Measurements from ENCODE around the gene PPIL4. TPM values are rescaled to one million over a fixed set of nuclear protein-coding genes. Genes with fewer than 3 reads are reported as not detected.

Gene PPIL4
- total and polyA plus RNA-seq, 2 donors (not counting 1 experiment from before 2014, with no cell fraction given), result 3.1 to 34.3 TPM

DNA sequence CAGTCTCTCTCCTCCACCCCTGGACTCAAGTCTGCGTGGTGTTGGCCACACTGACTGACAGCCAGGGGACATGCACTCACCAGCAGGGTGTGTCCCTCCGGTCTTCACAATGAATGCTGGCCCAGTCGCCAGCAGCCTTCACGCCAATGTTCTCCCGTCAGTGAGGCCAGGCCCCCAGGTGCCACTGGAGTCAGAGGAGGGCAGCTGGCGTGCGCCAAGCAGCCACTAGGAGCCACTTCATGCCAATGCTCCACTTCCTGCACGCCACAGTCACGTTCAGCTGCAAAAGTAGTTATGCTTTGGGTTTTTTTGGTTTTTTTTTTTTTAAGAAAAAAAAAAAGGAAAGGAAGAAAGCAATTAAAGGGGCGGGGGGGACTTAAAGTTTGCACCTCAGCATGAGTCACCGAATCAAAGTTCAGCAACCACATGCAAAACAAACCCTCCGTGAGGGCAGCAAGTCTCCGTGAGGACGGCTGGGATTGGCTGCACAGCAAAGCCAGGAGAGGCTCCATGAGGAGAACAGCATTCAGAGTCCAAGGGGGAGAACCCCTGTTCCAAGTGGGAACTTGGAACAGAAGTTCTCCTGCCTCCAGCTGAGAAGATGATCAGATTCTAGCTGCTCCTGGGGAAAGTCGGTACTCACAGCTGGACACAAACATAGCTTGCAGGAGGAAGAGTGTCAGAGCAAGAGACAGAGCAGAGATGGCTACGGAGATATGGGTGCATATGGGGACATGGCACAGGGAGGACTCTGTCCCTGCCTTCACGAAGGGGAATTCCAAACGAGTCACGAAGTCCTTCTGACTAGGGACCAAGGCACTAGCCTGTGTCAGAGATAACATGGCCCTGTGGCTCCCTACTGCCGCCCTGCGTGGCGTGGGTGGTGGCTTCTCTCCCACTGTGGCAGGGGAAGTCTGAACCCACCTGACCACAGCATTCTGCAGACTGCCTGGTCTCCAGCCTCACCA lies 60.8 kb downstream of the PPIL4 start, which contains the start of gene ZC3H12D:
ZC3H12D (minus strand) TSS at position 282 of the 968 bp plus-strand sequence. CDS start 10,471 bp downstream, outside the sequence.
- WGBS (ENCODE audit: insufficient coverage), result 11% methylated on average over 18 of the region's 22 CpGs
- ChIA-PET CTCF (interaction anchor here (0.6 to 3.5 kb wide), 14 partner anchors 11 to 745 kb away, joined by 3 to 35 read pairs (median 3); no protein-coding TSS in a partner anchor), POLR2A (interaction anchor here (0.6 to 1.6 kb wide), 9 partner anchors 21 to 618 kb away, joined by 3 to 11 read pairs (median 6); no protein-coding TSS in a partner anchor)
- peaks cover 52% of the 10 kb centered on the region for H3K79me2 ChIP-seq (ENCODE audit: control insufficient read depth, insufficient read depth, low read length)
- Mint-ChIP-seq H3K4me1 (peaks cover 77% of the 10 kb centered on the region), H3K27me3 (no peaks in the 10 kb centered on the region), H3K4me3 (peak within 1 kb of the TSS; percentile 94), H3K27ac (peak within 1 kb of the TSS; percentile 99), H3K9me3 (ENCODE audit: insufficient read depth) (no peaks in the 10 kb centered on the region)
- ATAC-seq (ENCODE audit: low read depth) (peak; percentile 54), DNase-seq (peak; percentile 88)
- H3K36me3 ChIP-seq (replicated peaks in 1 of 2; ENCODE audit: control extremely low read depth in 1 of 2, control insufficient read depth in 1 of 2, extremely low read depth in 1 of 2, insufficient read depth in 2 of 2, low read length in 1 of 2), result peaks cover 0 to 4% of the 10 kb centered on the region in 2 experiments
- peak within 1 kb of the TSS; percentile 53 for H2AFZ ChIP-seq (ENCODE audit: insufficient read depth, low read depth, low read length, poor library complexity, severe bottlenecking)
- H3K4me3 ChIP-seq (ENCODE audit: control extremely low read depth in 1 of 5, extremely low read depth in 1 of 5, insufficient read depth in 1 of 5, low read depth in 2 of 5, low read length in 4 of 5), result peak within 1 kb of the TSS; percentile 55 to 77 (median 71)
- peak within 1 kb of the TSS; percentile 97 for H3K4me2 ChIP-seq (replicated peaks; ENCODE audit: low read depth, low read length, poor library complexity, severe bottlenecking)
- intact Hi-C loops (cut with micrococcal nuclease), result loop anchor here (1.0 kb wide), 2 partner anchors 10 to 32 kb away; no protein-coding TSS in a partner anchor
- H3K27me3 ChIP-seq (replicated peaks in 1 of 4; ENCODE audit: control extremely low read depth in 1 of 4, control insufficient read depth in 3 of 4, insufficient read depth in 4 of 4, low read length in 3 of 4), result no peaks in the 10 kb centered on the region
- H3K9ac ChIP-seq (ENCODE audit: low read length), result peak within 1 kb of the TSS; percentile 67
- H3K4me1 ChIP-seq (ENCODE audit: control insufficient read depth in 2 of 2, insufficient read depth in 2 of 2, low read length in 2 of 2), result peaks cover 78 to 91% of the 10 kb centered on the region in 2 donors
- peak; percentile 70 for TF ChIP-seq CTCF (IDR thresholded peaks at IDR 0.05)
- no peak for TF ChIP-seq EZH2 (IDR thresholded peaks at IDR 0.05; ENCODE audit: borderline replicate concordance, insufficient read depth, low read depth, low read length, poor library complexity, severe bottlenecking)
- peak within 1 kb of the TSS; percentile 94 to 98 for H3K27ac ChIP-seq (ENCODE audit: low read length in 2 of 2)
- no peaks in the 10 kb centered on the region for H4K20me1 ChIP-seq (ENCODE audit: control insufficient read depth, insufficient read depth, low read length, poor library complexity, severe bottlenecking)
- H3K9me3 ChIP-seq (ENCODE audit: control extremely low read depth in 1 of 3, control insufficient read depth in 2 of 3, insufficient read depth in 1 of 3, low read length in 2 of 3), result no peaks in the 10 kb centered on the region

All from B cell (primary cell).